NCI-H1048 (cell line): ENCODE measurements around the gene NAGA.
A peak's percentile ranks its signal among the peaks of the same experiment; 100 is the strongest.
"Not testable (repeated sequence)": the region's sequence is repeated elsewhere in the genome, so short reads cannot be mapped to it uniquely, and the experiment has no call there.

Experiments
- DNase-seq: peaks from one replicate; lab custom pipeline; 2025; lab: John Stamatoyannopoulos, UW

NAGA gene

GRCh38 chr22:42070517-42071422 lies at the start of gene NAGA:
NAGA (minus strand) TSS chr22:42070812; CDS start chr22:42070297, 515 bp downstream.
- DNase-seq: peak; percentile 95

DNA sequence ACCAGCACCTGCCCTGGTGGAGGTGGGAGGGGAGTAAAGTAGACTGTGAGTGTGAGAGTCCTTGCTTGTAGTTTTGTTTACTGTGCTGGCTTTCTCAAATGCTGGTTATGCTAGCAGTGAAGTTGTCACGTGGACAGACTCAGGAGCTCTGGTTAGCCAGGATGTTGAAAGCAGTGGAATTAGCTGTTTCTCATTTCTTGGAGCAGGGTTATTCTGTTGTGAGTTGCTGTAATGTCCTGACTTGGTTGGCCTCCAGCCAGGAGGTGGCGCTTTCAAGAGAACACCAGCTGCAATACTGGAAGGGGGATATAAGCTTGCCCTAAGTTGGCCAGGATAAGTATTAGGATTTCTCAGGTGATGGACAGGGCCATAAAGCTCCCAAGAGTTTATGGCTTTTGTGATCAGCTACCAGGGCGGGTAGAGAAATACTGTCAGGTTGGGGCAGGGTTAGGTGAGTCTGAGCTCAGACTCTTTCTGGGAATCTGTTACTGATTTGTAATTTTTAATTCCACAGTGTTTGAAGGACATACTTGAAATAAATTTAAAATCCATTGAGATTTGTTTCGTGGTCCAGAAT lies 46.3 kb upstream of the NAGA start:
- no peak for DNase-seq

DNA sequence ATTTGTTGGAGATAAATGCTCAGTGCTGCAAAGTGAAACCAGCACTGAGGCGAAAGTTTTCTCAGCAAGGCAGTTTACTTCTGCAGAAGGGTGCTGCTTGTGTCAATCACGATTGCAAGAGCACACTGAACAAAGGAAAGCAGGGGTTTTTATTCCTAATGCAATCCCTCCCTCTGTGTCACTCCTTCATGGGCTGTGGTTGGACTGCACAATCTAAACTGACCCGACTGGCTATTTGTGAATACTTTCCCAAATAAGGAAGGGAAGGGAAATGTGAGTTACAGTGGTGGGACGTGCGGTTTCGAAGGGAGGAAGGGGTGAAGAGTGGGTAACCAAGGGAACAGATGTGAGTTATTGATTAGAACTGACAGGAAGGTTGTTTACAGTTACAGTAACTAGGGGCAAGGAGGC lies 44.8 kb upstream of the NAGA start:
- DNase-seq: not testable (repeated sequence)

DNA sequence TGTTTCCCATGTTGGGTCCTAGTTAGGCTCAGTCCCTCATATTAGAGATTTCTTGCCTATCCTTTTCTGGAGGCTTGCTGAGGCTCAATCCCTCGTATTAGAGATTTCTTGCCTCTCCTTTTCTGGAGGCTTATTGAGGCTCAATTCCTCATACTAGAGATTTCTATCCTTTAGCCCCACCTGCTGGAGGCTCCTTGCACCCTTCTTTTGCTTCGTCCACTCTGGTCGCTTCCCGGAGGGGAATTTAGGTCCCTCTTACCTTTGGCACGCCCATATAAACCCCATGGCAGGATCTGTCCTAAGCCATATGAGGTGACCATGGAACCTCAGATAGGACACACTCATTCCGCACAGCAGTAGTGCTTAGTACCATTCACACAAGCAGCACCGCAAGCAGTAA lies 44.1 kb upstream of the NAGA start:
- no peak for DNase-seq

GRCh38 chr22:42112793-42113192 lies 42.2 kb upstream of the NAGA start:
- not testable (repeated sequence) for DNase-seq

- DNase-seq: no peak
Observed at GRCh38 chr22:42111798-42112197, 41.2 kb upstream of the NAGA start.

DNA sequence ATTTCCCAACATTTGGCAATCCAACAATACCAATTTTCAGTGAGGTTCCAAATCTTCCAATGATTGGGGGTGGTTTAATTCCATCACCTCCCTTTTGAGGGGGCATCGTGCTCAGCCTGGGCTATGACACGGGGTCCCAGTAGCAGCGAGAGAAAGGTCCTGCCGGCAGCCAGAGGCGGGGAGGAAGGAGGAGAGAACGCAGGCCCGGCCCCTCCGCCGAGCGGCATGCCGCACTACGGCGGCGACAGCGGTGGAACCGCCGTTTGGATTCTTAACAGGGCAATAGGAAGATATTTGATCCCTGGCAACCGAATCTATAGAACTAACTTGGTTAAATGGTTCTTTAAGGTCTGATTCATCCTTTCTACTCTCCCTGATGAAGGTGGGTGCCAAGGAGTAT lies 38.2 kb upstream of the NAGA start:
- DNase-seq: no peak

- not testable (repeated sequence) for DNase-seq
Observed at GRCh38 chr22:42104332-42104860, 33.8 kb upstream of the NAGA start.

- no peak for DNase-seq
Observed at GRCh38 chr22:42101199-42101598, 30.6 kb upstream of the NAGA start.

DNA sequence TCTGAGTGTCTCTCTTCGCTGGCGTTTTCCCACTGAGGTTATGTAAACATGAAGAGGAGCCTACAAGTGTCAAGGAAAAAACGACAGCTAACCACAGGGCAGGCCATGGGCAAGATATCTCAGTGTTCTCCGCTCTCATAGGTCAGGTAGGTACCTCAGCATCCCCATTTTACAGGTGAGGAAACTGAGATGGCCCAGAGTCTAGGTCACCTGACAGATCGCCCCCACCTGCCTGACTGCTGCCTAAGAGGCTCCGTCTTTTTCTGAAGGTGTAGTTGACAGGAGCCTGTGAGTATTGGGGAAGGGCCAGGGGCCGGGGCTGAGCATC lies 20.8 kb upstream of the NAGA start:
- no peak for DNase-seq

DNA sequence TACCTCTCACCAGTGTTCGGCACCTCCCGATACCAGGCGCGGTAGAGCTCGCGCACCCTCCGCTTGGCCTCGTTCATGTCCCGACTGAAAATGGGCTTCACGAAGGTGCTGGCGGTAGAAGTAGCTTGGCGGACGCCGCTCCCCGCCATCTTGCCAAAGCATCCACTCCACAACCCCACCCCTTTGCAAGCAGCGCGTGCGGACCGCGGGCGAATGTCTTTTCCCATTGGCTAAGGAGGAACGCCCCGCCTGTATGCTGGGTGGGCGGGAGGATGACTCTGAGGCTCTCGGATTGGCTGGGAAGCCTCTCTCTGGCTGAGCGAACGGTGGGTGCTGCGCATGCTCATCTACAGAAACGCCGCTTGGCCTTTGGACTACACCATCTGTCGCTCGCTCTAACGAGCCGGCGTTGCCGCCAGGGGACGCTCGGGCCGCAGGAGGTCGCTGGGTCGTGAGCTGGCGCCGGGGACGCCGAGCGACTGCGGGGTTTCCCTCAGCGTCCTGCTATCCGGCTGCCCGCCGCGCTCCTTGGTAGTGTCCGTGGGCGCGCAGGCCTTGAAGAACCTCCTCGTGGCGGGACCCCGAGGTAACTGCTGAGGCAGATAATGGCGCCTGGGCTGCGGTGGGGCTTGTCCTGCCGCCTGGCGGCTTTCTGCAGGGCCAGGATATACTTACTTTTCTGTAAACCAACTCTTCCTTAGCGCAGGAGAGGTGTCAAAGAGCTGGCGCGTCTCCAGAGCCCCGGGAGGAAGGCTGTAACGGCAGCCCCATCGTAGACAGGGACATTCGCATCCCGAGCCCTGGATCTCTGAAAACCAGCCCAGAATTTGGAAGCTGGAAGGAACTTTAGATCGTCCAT lies 20.2 kb upstream of the NAGA start, which contains the start of gene NDUFA6:
NDUFA6 (minus strand) TSS at position 177 of the 859 bp plus-strand sequence; CDS start at position 149, 28 bp downstream.
- DNase-seq: peak; percentile 98

GRCh38 chr22:42086051-42086450 lies 15.4 kb upstream of the NAGA start:
- no peak for DNase-seq

DNA sequence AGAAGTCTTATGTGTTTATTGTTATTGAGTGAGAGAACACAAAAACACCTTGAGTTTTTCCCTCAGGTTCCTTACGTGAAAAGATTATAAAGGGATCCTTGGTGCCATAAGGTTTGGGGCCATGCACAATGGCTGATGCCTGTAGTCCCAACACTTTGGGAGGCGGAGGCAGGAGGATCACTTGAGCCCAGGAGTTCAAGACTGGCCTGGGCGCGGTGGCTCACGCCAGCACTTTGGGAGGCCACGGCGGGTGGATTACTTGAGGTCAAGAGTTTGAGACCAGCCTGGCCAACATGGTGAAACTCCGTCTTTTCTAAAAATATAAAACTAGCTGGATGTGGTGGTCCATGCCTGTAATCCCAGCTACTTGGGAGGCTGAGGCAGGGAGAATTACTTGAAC lies 14.3 kb upstream of the NAGA start:
- no peak for DNase-seq

GRCh38 chr22:42083119-42083518 lies 12.5 kb upstream of the NAGA start:
- DNase-seq: no peak

GRCh38 chr22:42080287-42080686 lies 9.7 kb upstream of the NAGA start:
- no peak for DNase-seq

- DNase-seq: peak; percentile 94
Observed at GRCh38 chr22:42079319-42080251, 9.0 kb upstream of the NAGA start, which contains the start of gene SMDT1. SMDT1 (plus strand) TSS chr22:42079700; CDS start chr22:42079769, 69 bp downstream.

GRCh38 chr22:42078469-42079318 lies 8.1 kb upstream of the NAGA start:
- DNase-seq: no peak

- no peak for DNase-seq
Observed at GRCh38 chr22:42077486-42078125, 7.0 kb upstream of the NAGA start.

DNA sequence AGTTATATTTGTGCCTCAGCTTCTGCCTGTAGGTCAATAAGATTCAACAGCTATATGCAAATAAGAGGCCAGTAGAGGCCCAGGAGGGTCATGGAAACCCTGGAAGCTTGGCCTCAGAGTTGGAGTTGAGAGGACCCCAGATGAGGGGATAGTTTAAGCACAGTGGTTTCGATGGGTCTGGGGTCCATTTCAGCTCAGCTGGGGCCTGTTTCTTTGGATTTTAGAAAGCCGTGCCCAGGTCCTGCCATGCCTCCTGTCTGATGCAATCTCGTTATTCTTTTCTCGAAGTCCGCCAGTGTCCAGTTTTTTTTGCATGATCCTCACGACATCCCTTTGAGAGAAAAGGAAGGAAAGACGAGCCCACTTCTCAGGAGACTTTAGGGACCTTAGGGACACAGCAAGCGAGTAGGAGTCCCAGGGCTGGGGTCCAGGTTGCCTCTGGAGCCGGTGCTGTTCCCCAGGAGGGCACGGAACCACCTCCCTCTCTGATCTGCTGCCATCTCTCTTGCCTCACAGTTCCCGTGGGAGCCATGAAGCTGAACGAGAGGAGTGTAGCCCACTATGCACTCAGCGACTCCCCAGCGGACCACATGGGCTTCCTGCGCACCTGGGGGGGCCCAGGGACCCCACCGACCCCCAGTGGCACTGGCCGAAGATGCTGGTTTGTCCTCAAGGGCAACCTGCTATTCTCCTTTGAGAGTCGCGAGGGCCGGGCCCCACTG lies 6.3 kb upstream of the NAGA start:
- no peak for DNase-seq
